SJCRH30 (cell line): ENCODE data around the gene CAPN3. TPM values are rescaled to one million over a fixed set of nuclear protein-coding genes. Genes with fewer than 3 reads are reported as not detected.

ENCODE experiments used
- DNase-seq, 2 experiments: peaks; one replicate each; pipeline ENCODE4 v3.0.0-alpha.2; 2015 to 2020
- H3K27ac ChIP-seq: fragments of 250-450 bp; sonication (Bioruptor Pico); 2 replicates; pipeline ENCODE4 v1.5.1; 2020; ENCODE audit warnings: mild to moderate bottlenecking, moderate library complexity
- H3K27me3 ChIP-seq: fragments of 250-450 bp; sonication (Bioruptor Pico); 2 replicates; pipeline ENCODE4 v1.5.1; 2020; ENCODE audit warnings: mild to moderate bottlenecking, moderate library complexity
- H3K36me3 ChIP-seq: fragments of 250-450 bp; sonication (Bioruptor Pico); 2 replicates; pipeline ENCODE4 v1.5.1; 2020; ENCODE audit warnings: mild to moderate bottlenecking, moderate library complexity
- H3K4me1 ChIP-seq: fragments of 250-450 bp; sonication (Bioruptor Pico); 2 replicates; pipeline ENCODE4 v1.5.1; 2020; ENCODE audit warnings: mild to moderate bottlenecking, moderate library complexity
- H3K4me3 ChIP-seq: fragments of 250-450 bp; sonication (Bioruptor Pico); 2 replicates; pipeline ENCODE4 v1.5.1; 2020; ENCODE audit warnings: mild to moderate bottlenecking, moderate library complexity
- H3K9me3 ChIP-seq: fragments of 250-450 bp; sonication (Bioruptor Pico); replicated peaks from 2 replicates; pipeline ENCODE4 v1.5.1; 2020; ENCODE audit warnings: mild to moderate bottlenecking, moderate library complexity
- total RNA-seq: library from RNA; depleted of rRNA; stranded (reverse); fragments of >200 nt; shearing (Covaris generic); gene quantifications from 2 replicates; pipeline ENCODE4 v1.2.3, GENCODE V29; 2014

The CAPN3 gene
- total RNA-seq, 1 experiment from 2014 or later, result 0.59 TPM

- H3K4me1 ChIP-seq, result no peaks in the 10 kb centered on the region
- no peak for DNase-seq
- no peaks in the 10 kb centered on the region for H3K27me3 ChIP-seq
- H3K4me3 ChIP-seq, result no peak overlapping the region
- H3K9me3 ChIP-seq, result no peaks in the 10 kb centered on the region
- peaks cover 75% of the 10 kb centered on the region for H3K36me3 ChIP-seq
- no peak overlapping the region for H3K27ac ChIP-seq
Observed at GRCh38 chr15:42419369-42419768, 60.1 kb downstream of the CAPN3 start.

- H3K9me3 ChIP-seq, result no peaks in the 10 kb centered on the region
- no peak overlapping the region for H3K27ac ChIP-seq
- no peaks in the 10 kb centered on the region; the same call in 1 of the 2 replicates for H3K4me1 ChIP-seq
- DNase-seq, result no peak
- H3K27me3 ChIP-seq, result no peaks in the 10 kb centered on the region
- H3K4me3 ChIP-seq, result no peak overlapping the region
- peaks cover 81% of the 10 kb centered on the region for H3K36me3 ChIP-seq
Observed at GRCh38 chr15:42421376-42421775, 62.1 kb downstream of the CAPN3 start.

- Histone ChIP-seq H3K27me3 (no peaks in the 10 kb centered on the region), H3K36me3 (peaks cover 79% of the 10 kb centered on the region), H3K4me1 (peaks cover 18% of the 10 kb centered on the region), H3K27ac (peak overlapping the region; percentile 45), H3K4me3 (no peak overlapping the region), H3K9me3 (no peaks in the 10 kb centered on the region)
- DNase-seq, result peak; percentile 62 to 65
Observed at GRCh38 chr15:42427429-42428223, 68.3 kb downstream of the CAPN3 start.

- Histone ChIP-seq H3K36me3 (peaks cover 84% of the 10 kb centered on the region), H3K9me3 (no peaks in the 10 kb centered on the region), H3K4me3 (no peak overlapping the region), H3K27ac (no peak overlapping the region), H3K4me1 (no peaks in the 10 kb centered on the region), H3K27me3 (no peaks in the 10 kb centered on the region)
- peak; percentile 34 to 50 for DNase-seq
Observed at GRCh38 chr15:42444415-42445063, 85.2 kb downstream of the CAPN3 start.

GRCh38 chr15:42445551-42445950 lies 86.2 kb downstream of the CAPN3 start:
- no peaks in the 10 kb centered on the region for H3K9me3 ChIP-seq
- H3K4me3 ChIP-seq, result no peak overlapping the region
- DNase-seq, result no peak
- no peaks in the 10 kb centered on the region for H3K27me3 ChIP-seq
- H3K27ac ChIP-seq, result no peak overlapping the region
- peaks cover 85% of the 10 kb centered on the region for H3K36me3 ChIP-seq
- no peaks in the 10 kb centered on the region for H3K4me1 ChIP-seq

GRCh38 chr15:42447599-42447998 lies 88.3 kb downstream of the CAPN3 start:
- Histone ChIP-seq H3K27me3 (no peaks in the 10 kb centered on the region), H3K4me1 (no peaks in the 10 kb centered on the region), H3K9me3 (no peaks in the 10 kb centered on the region), H3K4me3 (no peak overlapping the region), H3K36me3 (peaks cover 86% of the 10 kb centered on the region), H3K27ac (no peak overlapping the region)
- no peak for DNase-seq

GRCh38 chr15:42448281-42448680 lies 89.0 kb downstream of the CAPN3 start:
- no peak for DNase-seq
- no peaks in the 10 kb centered on the region for H3K9me3 ChIP-seq
- no peaks in the 10 kb centered on the region for H3K27me3 ChIP-seq
- H3K4me1 ChIP-seq, result no peaks in the 10 kb centered on the region
- peaks cover 80% of the 10 kb centered on the region for H3K36me3 ChIP-seq
- H3K4me3 ChIP-seq, result no peak overlapping the region
- no peak overlapping the region for H3K27ac ChIP-seq

- no peaks in the 10 kb centered on the region for H3K4me1 ChIP-seq
- DNase-seq, result no peak
- H3K27ac ChIP-seq, result no peak overlapping the region
- H3K36me3 ChIP-seq, result peaks cover 69% of the 10 kb centered on the region
- no peaks in the 10 kb centered on the region for H3K27me3 ChIP-seq
- H3K4me3 ChIP-seq, result no peak overlapping the region
- no peaks in the 10 kb centered on the region for H3K9me3 ChIP-seq
Observed at GRCh38 chr15:42449770-42450424, 90.6 kb downstream of the CAPN3 start.

- Histone ChIP-seq H3K27ac (no peak overlapping the region), H3K4me1 (no peaks in the 10 kb centered on the region), H3K36me3 (peaks cover 66% of the 10 kb centered on the region), H3K9me3 (no peaks in the 10 kb centered on the region), H3K27me3 (no peaks in the 10 kb centered on the region), H3K4me3 (no peak overlapping the region)
- DNase-seq, result no peak
Observed at GRCh38 chr15:42450425-42450790, 91.1 kb downstream of the CAPN3 start.

- H3K27ac ChIP-seq, result no peak overlapping the region
- H3K4me1 ChIP-seq, result peaks cover 10% of the 10 kb centered on the region
- DNase-seq, result no peak
Observed at GRCh38 chr15:42453826-42454225, 94.5 kb downstream of the CAPN3 start.

GRCh38 chr15:42456531-42456930 lies 97.2 kb downstream of the CAPN3 start:
- peaks cover 11% of the 10 kb centered on the region for H3K4me1 ChIP-seq
- H3K27ac ChIP-seq, result peak overlapping the region; percentile 75
- DNase-seq, result no peak
- no peaks in the 10 kb centered on the region for H3K9me3 ChIP-seq
- peaks cover 9% of the 10 kb centered on the region for H3K36me3 ChIP-seq
- H3K4me3 ChIP-seq, result peak overlapping the region; percentile 37
- no peaks in the 10 kb centered on the region for H3K27me3 ChIP-seq

More at GRCh38 chr15:42453826-42454225, 94.5 kb downstream of the CAPN3 start:
- H3K27me3 ChIP-seq, result no peaks in the 10 kb centered on the region
- H3K36me3 ChIP-seq, result peaks cover 36% of the 10 kb centered on the region
- no peak overlapping the region for H3K4me3 ChIP-seq
- H3K9me3 ChIP-seq, result no peaks in the 10 kb centered on the region

- peaks cover 11% of the 10 kb centered on the region for H3K4me1 ChIP-seq
- H3K27me3 ChIP-seq, result no peaks in the 10 kb centered on the region
- no peaks in the 10 kb centered on the region for H3K9me3 ChIP-seq
- peak overlapping the region; percentile 75 for H3K27ac ChIP-seq
- peak overlapping the region; percentile 37 for H3K4me3 ChIP-seq
- peak; percentile 40 to 52 for DNase-seq
- H3K36me3 ChIP-seq, result peaks cover 5% of the 10 kb centered on the region; the same call in 1 of the 2 replicates
Observed at GRCh38 chr15:42456971-42457370, 97.7 kb downstream of the CAPN3 start.

GRCh38 chr15:42457445-42458442 lies 98.4 kb downstream of the CAPN3 start:
- H3K4me3 ChIP-seq, result peak overlapping the region; percentile 37
- peaks cover 11% of the 10 kb centered on the region for H3K4me1 ChIP-seq
- no peaks in the 10 kb centered on the region for H3K9me3 ChIP-seq
- H3K27me3 ChIP-seq, result no peaks in the 10 kb centered on the region
- DNase-seq, result peak; percentile 93 to 97
- peak overlapping the region; percentile 75 for H3K27ac ChIP-seq
- peaks cover 5% of the 10 kb centered on the region; the same call in 1 of the 2 replicates for H3K36me3 ChIP-seq

GRCh38 chr15:42461261-42461660 lies 102.0 kb downstream of the CAPN3 start:
- peaks cover 9% of the 10 kb centered on the region; the same call in 1 of the 2 replicates for H3K36me3 ChIP-seq
- H3K27me3 ChIP-seq, result no peaks in the 10 kb centered on the region
- no peak for DNase-seq
- no peak overlapping the region for H3K4me3 ChIP-seq
- H3K9me3 ChIP-seq, result no peaks in the 10 kb centered on the region
- H3K4me1 ChIP-seq, result peaks cover 11% of the 10 kb centered on the region
- no peak overlapping the region for H3K27ac ChIP-seq
